GM12878 (cell line): Measurements from ENCODE around the gene MIOS. TPM values are rescaled to one million over a fixed set of nuclear protein-coding genes. Genes with fewer than 3 reads are reported as not detected.

ENCODE experiments used
- ATAC-seq: fragments of 200-7000 bp; cut with Tn5 transposase; 3 replicates; pipeline ENCODE4 v1.9.1; 2020; ENCODE audit warnings: mild to moderate bottlenecking, moderate library complexity
- BruUV-seq: library from RNA; stranded (reverse); fragments of 400-500 nt; replicated peaks from 2 replicates; lab custom pipeline; 2021; lab: Mats Ljungman, UMichigan
- CTCF ChIA-PET: fragments of 300-600 bp; sonication (Branson Sonifier 250); formaldehyde crosslinking; extraction: SDS; loops from one replicate; lab custom pipeline; 2021; ENCODE audit warnings: inconsistent platforms; lab: Yijun Ruan, JAX
- POLR2A ChIA-PET: fragments of 350-600 bp; formaldehyde crosslinking; extraction: SDS; loops from one replicate; lab custom pipeline; 2021; ENCODE audit warnings: inconsistent platforms; lab: Charles Lee
- RAD21 ChIA-PET: fragments of 300-600 bp; sonication (Branson Sonifier 250); formaldehyde crosslinking; loops from one replicate; lab custom pipeline; 2023; ENCODE audit warnings: antibody characterized with exemption; ENCODE audit not compliant: unreplicated experiment; lab: Charles Lee
- SMC1A ChIA-PET: fragments of 300-600 bp; sonication (Branson Sonifier 250); formaldehyde crosslinking; loops from one replicate; lab custom pipeline; 2023; ENCODE audit not compliant: unreplicated experiment, uncharacterized antibody; lab: Charles Lee
- DNase-seq: peaks from one replicate; pipeline ENCODE4 v3.0.0-alpha.2; 2011; ENCODE audit warnings: low read depth, low spot score
- FAIRE-seq: peaks from 3 replicates; lab custom pipeline; 2011; peaks lifted over from hg19 to GRCh38; lab: Jason Lieb, UNC
- H2AFZ ChIP-seq: 2 replicates; pipeline ENCODE4 v1.6.0; 2011; ENCODE audit warnings: low read depth, low read length, control low read depth; ENCODE audit not compliant: control insufficient read depth
- H3K27ac ChIP-seq: 2 replicates; pipeline ENCODE4 v1.5.1; 2011; ENCODE audit warnings: control low read depth; ENCODE audit not compliant: control insufficient read depth, insufficient read depth
- H3K27me3 ChIP-seq, 2 experiments: replicated peaks in 1 of 2; 2 replicates each; pipeline versions ENCODE4 v1.6.0 to v1.6.1; 2011; ENCODE audit warnings: low read length in 1 of 2; ENCODE audit not compliant: control insufficient read depth in 2 of 2, insufficient read depth in 2 of 2
- H3K36me3 ChIP-seq, 2 experiments: 2 replicates each; pipeline ENCODE4 v1.5.1; 2011; ENCODE audit warnings: low read length in 1 of 2; ENCODE audit not compliant: control insufficient read depth in 2 of 2, insufficient read depth in 2 of 2
- H3K4me1 ChIP-seq: 2 replicates; pipeline ENCODE4 v1.6.1; 2011; ENCODE audit warnings: mild to moderate bottlenecking, low read length, moderate library complexity, mixed read lengths; ENCODE audit not compliant: control insufficient read depth, insufficient read depth
- H3K4me2 ChIP-seq: 2 replicates; pipeline ENCODE4 v1.6.0; 2011; ENCODE audit warnings: control low read depth; ENCODE audit not compliant: control insufficient read depth, insufficient read depth
- H3K4me3 ChIP-seq: fragments of 200-600 bp; sonication (generic); 2 replicates; pipeline ENCODE4 v1.5.1; 2016
- H3K79me2 ChIP-seq: 2 replicates; pipeline ENCODE4 v1.6.0; 2011; ENCODE audit warnings: low read length; ENCODE audit not compliant: control insufficient read depth, insufficient read depth
- H3K9ac ChIP-seq: 2 replicates; pipeline ENCODE4 v1.8.0; 2011; ENCODE audit warnings: low read length, control low read depth, mixed read lengths; ENCODE audit not compliant: control insufficient read depth, insufficient read depth
- H3K9me3 ChIP-seq: replicated peaks from 3 replicates; pipeline ENCODE4 v1.5.1; 2011; ENCODE audit warnings: mild to moderate bottlenecking, low read length; ENCODE audit not compliant: control insufficient read depth, insufficient read depth
- H4K20me1 ChIP-seq: 2 replicates; pipeline ENCODE4 v1.6.0; 2011; ENCODE audit not compliant: control insufficient read depth, insufficient read depth
- DPF2 ChIP-seq: fragments of 450-650 bp; IDR thresholded peaks from 2 replicates; pipeline ENCODE4 v1.6.1; 2017; ENCODE audit warnings: mild to moderate bottlenecking
- MXI1 ChIP-seq: fragments of 150-350 bp; IDR thresholded peaks from 2 replicates; pipeline ENCODE4 v1.6.1; 2011; ENCODE audit warnings: low read depth, mild to moderate bottlenecking, inconsistent platforms, low read length, improper control_type of control experiment
- NFYA ChIP-seq: IDR thresholded peaks from 2 replicates; pipeline ENCODE4 v1.6.1; 2011; ENCODE audit warnings: low read depth, mild to moderate bottlenecking, low read length, improper control_type of control experiment, borderline replicate concordance
- PAX8 ChIP-seq: fragments of 450-650 bp; IDR thresholded peaks from 2 replicates; pipeline ENCODE4 v1.6.1; 2017; ENCODE audit warnings: mild to moderate bottlenecking, moderate library complexity
- SMARCA5 ChIP-seq: fragments of 450-650 bp; IDR thresholded peaks from 2 replicates; pipeline ENCODE4 v1.6.1; 2017; ENCODE audit warnings: mild to moderate bottlenecking
- SREBF1 ChIP-seq: IDR thresholded peaks from 2 replicates; pipeline ENCODE4 v1.6.1; 2012; ENCODE audit warnings: mild to moderate bottlenecking, low read length
- STAT3 ChIP-seq: IDR thresholded peaks from 2 replicates; pipeline ENCODE4 v1.6.1; 2011; ENCODE audit warnings: low read depth, low read length, improper control_type of control experiment
- ZNF217 ChIP-seq: fragments of 450-650 bp; IDR thresholded peaks from 2 replicates; pipeline ENCODE4 v1.6.1; 2017; ENCODE audit warnings: antibody characterized with exemption, mild to moderate bottlenecking
- WGBS: methylation state at CpG from one replicate; pipeline ENCODE4 v1.1.6; 2016; ENCODE audit warnings: low lambda C conversion rate; ENCODE audit not compliant: insufficient replicate concordance, insufficient coverage; ENCODE audit errors: missing lambda C conversion rate; 5-methylcytosine and 5-hydroxymethylcytosine counted together
- in situ Hi-C: fragments of 300-500 bp; cut with MboI; formaldehyde crosslinking; loops from 9 replicates; pipeline ENCODE4 v1.14.3; 2018; ENCODE audit warnings: mixed read lengths
- intact Hi-C: fragments of 100-400 bp; cut with micrococcal nuclease; formaldehyde crosslinking; loops from one replicate; pipeline ENCODE4 v1.14.2; 2022; ENCODE audit not compliant: unreplicated experiment
- polyA plus RNA-seq, 11 experiments: library from polyadenylated mRNA; depleted of rRNA in 4 of 11; unstranded in 6 of 11; stranded (reverse) in 5 of 11; fragments of >200 nt; fragmentation: Nextera tagmentation in 4 of 11; fragmentation: Illumina TruSeq in 1 of 11; extraction: Ambion mirVana in 4 of 11; extraction: Trizol in 1 of 11; gene quantifications; 1 replicate in 1 of 11; 2 replicates in 10 of 11; pipeline versions ENCODE4 v1.2.1 to v1.2.3, GENCODE V29; 2011 to 2016; ENCODE audit warnings: inconsistent platforms in 2 of 11, missing spikeins in 2 of 11, low read depth in 1 of 11
- total RNA-seq, 4 experiments: library from RNA; depleted of rRNA in 3 of 4; stranded (reverse); fragments of >200 nt in 3 of 4; fragmentation: Illumina TruSeq in 1 of 4; extraction: Trizol in 1 of 4; gene quantifications; 2 replicates each; pipeline versions ENCODE4 v1.2.1 to v1.2.3, GENCODE V29; 2013 to 2021
- TF ChIP-seq, protein P1 (sequence below): fragments of 450-650 bp; IDR thresholded peaks from 2 replicates; pipeline ENCODE4 v1.6.1; 2018; ENCODE audit warnings: mild to moderate bottlenecking, low read depth, moderate library complexity; ENCODE audit not compliant: partially characterized antibody
- TF ChIP-seq, protein P2 (sequence below): fragments of 450-650 bp; IDR thresholded peaks from 2 replicates; pipeline ENCODE4 v1.6.1; 2016; ENCODE audit warnings: mild to moderate bottlenecking
- TF ChIP-seq, protein P3 (sequence below): fragments of 450-650 bp; formaldehyde crosslinking; IDR thresholded peaks from 2 replicates; pipeline ENCODE4 v1.5.0; 2022; ENCODE audit warnings: mild to moderate bottlenecking, missing genetic modification characterization

The MIOS gene
- total and polyA plus RNA-seq, 10 of the 15 experiments (the other 5 are each of a cell fraction or from before 2014, with no cell fraction given), result 13.1 to 94.9 (median 54.2) TPM

DNA sequence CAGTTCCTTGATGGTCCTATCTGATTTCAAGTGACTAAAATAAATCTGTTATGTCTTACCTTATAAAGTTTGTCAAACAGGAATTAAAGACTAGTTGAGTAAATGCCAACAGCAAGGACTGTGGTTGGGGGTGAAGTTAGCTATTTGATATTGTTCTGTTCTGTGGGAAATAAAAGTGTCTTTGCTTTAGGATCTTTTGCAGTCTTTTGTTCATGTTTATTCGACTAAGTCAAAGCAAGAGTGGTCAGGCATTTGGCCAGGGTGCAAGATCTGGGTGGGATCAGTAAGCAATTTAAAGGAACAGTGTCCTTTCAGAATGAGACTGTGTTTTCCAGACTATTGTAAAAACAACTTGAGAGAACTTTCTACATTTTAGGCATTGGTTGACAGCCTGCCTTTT, 31.0 kb upstream of the MIOS start, which contains the start of gene COL28A1:
Gene COL28A1, minus strand, starts transcription at position 183 of the 400 bp plus-strand sequence. CDS start 2,998 bp downstream, outside the sequence.
- TF ChIP-seq SMARCA5, result no peak
- TF ChIP-seq DPF2, result no peak
- TF ChIP-seq, protein P1, sequence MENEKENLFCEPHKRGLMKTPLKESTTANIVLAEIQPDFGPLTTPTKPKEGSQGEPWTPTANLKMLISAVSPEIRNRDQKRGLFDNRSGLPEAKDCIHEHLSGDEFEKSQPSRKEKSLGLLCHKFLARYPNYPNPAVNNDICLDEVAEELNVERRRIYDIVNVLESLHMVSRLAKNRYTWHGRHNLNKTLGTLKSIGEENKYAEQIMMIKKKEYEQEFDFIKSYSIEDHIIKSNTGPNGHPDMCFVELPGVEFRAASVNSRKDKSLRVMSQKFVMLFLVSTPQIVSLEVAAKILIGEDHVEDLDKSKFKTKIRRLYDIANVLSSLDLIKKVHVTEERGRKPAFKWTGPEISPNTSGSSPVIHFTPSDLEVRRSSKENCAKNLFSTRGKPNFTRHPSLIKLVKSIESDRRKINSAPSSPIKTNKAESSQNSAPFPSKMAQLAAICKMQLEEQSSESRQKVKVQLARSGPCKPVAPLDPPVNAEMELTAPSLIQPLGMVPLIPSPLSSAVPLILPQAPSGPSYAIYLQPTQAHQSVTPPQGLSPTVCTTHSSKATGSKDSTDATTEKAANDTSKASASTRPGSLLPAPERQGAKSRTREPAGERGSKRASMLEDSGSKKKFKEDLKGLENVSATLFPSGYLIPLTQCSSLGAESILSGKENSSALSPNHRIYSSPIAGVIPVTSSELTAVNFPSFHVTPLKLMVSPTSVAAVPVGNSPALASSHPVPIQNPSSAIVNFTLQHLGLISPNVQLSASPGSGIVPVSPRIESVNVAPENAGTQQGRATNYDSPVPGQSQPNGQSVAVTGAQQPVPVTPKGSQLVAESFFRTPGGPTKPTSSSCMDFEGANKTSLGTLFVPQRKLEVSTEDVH, result no peak
- TF ChIP-seq, protein P2, sequence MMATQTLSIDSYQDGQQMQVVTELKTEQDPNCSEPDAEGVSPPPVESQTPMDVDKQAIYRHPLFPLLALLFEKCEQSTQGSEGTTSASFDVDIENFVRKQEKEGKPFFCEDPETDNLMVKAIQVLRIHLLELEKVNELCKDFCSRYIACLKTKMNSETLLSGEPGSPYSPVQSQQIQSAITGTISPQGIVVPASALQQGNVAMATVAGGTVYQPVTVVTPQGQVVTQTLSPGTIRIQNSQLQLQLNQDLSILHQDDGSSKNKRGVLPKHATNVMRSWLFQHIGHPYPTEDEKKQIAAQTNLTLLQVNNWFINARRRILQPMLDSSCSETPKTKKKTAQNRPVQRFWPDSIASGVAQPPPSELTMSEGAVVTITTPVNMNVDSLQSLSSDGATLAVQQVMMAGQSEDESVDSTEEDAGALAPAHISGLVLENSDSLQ, result no peak
- TF ChIP-seq STAT3, result no peak
- no peak for TF ChIP-seq PAX8
- no peak for TF ChIP-seq ZNF217
- no peak for TF ChIP-seq SREBF1
- TF ChIP-seq, protein P3, sequence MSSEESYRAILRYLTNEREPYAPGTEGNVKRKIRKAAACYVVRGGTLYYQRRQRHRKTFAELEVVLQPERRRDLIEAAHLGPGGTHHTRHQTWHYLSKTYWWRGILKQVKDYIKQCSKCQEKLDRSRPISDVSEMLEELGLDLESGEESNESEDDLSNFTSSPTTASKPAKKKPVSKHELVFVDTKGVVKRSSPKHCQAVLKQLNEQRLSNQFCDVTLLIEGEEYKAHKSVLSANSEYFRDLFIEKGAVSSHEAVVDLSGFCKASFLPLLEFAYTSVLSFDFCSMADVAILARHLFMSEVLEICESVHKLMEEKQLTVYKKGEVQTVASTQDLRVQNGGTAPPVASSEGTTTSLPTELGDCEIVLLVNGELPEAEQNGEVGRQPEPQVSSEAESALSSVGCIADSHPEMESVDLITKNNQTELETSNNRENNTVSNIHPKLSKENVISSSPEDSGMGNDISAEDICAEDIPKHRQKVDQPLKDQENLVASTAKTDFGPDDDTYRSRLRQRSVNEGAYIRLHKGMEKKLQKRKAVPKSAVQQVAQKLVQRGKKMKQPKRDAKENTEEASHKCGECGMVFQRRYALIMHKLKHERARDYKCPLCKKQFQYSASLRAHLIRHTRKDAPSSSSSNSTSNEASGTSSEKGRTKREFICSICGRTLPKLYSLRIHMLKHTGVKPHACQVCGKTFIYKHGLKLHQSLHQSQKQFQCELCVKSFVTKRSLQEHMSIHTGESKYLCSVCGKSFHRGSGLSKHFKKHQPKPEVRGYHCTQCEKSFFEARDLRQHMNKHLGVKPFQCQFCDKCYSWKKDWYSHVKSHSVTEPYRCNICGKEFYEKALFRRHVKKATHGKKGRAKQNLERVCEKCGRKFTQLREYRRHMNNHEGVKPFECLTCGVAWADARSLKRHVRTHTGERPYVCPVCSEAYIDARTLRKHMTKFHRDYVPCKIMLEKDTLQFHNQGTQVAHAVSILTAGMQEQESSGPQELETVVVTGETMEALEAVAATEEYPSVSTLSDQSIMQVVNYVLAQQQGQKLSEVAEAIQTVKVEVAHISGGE (CRISPR knock-in tag), result no peak
- no peak for TF ChIP-seq MXI1
- TF ChIP-seq NFYA, result no peak
- TF ChIP-seq, all 136 proteins: peak for 0
- no TSS peak for BruUV-seq
- H3K9ac ChIP-seq, result no peak within 1 kb of the TSS
- ChIA-PET SMC1A (interaction anchor here (1.6 kb wide), 1 partner anchor 433 kb away, joined by 10 read pairs; no protein-coding TSS in a partner anchor), RAD21 (interaction anchor here (1.8 kb wide), 1 partner anchor 430 kb away, joined by 6 read pairs; no protein-coding TSS in a partner anchor), CTCF (interaction anchor here (1.6 kb wide), 1 partner anchor 111 kb away, joined by 4 read pairs; no protein-coding TSS in a partner anchor), POLR2A (no interaction called here)
- no peaks in the 10 kb centered on the region for H4K20me1 ChIP-seq
- H3K4me1 ChIP-seq, result no peaks in the 10 kb centered on the region
- 0% methylated on average over 1 of the region's 1 CpG for WGBS
- H3K4me2 ChIP-seq, result no peak within 1 kb of the TSS
- DNase-seq (no peak), ATAC-seq (no peak), FAIRE-seq (no peak)
- in situ Hi-C loops, result loop anchor here (5.0 to 10.0 kb wide), 2 partner anchors 433 to 581 kb away; no protein-coding TSS in a partner anchor
- intact Hi-C loops, result loop anchor here (10.0 kb wide), 1 partner anchor 351 kb away; the partner anchor contains the start of gene C1GALT1
- no peak within 1 kb of the TSS for H3K4me3 ChIP-seq
- no peak within 1 kb of the TSS for H2AFZ ChIP-seq
- no peaks in the 10 kb centered on the region for H3K9me3 ChIP-seq
- H3K27me3 ChIP-seq, result no peaks in the 10 kb centered on the region
- H3K36me3 ChIP-seq, result no peaks in the 10 kb centered on the region
- no peaks in the 10 kb centered on the region for H3K79me2 ChIP-seq
- no peak within 1 kb of the TSS for H3K27ac ChIP-seq
